Pulmonary artery endothelial cell (primary cell): ENCODE data around the gene KHNYN. TPM values are rescaled to one million over a fixed set of nuclear protein-coding genes. Genes with fewer than 3 reads are reported as not detected.

Experiments used
- DNase-seq: peaks from one replicate; pipeline ENCODE4 v3.0.0-alpha.2; 2011; ENCODE audit warnings: low read depth, low spot score
- total RNA-seq: library from RNA; depleted of rRNA; stranded (reverse); fragments of >200 nt; gene quantifications from 2 replicates; pipeline ENCODE4 v1.2.3, GENCODE V29; 2014

Gene KHNYN
- total RNA-seq, 1 donor from 2014 or later, result 53.9 TPM

DNA sequence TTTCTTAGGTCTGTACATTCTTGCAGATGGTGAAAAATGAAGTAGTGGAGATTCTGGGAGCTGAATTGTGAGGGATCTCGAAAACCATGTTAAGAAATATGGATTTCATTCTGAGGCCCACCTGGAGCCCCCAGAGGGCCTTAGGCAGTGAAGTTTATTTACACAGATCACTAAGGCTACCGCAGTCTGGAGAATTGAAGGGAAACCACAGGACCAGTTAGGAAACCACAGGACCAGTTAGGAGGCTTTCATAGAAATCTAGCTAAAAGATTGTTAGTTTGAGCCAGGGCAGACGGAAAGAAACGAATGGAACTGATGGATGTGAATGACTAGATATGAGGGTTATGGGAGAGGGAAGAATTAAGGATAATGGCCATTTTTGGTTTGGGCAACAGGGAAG is 7.5 kb upstream of the KHNYN start:
- no peak for DNase-seq

DNA sequence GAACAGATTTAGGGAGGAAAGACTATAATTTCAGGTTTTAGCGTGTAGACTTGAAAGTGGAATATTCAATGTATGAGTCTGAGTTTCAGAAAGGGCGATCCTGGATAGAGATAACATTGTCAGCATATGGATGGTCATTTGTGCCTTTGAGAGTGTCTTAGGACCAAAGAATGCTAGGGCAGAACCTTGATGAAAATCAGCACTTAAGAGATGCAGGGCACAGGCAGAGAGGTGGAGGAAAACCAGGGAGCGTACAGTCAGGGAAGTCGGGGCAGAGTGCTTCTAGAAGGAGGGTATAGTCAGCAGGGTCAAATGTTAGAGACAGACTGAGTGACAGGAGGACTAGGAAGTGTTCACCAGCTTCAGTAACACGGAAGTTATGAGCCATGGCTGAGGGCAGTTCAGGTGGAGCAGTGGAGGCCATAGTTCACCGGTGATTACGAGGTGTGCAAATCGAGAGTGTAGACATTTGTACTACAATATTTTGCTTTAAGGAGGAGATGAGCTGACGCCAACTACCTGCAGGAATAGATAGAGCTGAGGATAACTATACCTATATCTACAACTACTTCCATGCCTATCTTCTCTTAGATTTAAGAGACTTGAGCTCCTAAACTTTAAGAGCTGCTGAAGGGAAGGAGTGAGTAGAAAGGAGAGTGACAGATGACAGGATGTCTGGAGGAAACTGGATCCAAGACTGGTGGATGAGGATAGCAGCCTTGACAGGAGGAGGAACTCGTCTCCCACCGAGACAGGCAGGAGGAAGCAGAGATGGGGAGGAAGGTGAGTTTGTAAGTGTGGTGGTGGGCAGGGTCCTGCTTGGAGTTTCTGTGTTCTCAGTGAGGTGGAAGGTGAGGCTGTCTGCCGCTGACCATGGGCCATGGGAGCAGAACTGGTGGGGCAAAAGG is 6.8 kb upstream of the KHNYN start:
- no peak for DNase-seq

DNA sequence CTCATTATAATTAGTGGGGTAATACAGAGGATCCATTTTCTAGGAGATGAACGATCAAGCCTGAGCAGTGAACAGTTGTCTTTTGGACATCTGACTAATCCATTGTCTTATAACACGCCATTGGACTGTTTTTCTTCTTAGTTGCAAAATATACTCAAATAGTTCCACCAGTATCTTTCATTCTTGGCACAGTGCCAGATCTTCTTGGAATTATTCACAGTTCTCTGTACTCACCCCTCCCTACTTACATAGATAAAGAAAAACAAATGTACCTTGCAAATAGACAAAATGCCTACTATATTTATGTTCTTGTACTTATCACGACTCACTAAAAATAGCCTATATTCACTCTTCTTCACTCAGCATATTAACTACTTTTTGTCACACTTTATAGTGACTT is 4.0 kb upstream of the KHNYN start:
- peak; percentile 69 for DNase-seq

DNA sequence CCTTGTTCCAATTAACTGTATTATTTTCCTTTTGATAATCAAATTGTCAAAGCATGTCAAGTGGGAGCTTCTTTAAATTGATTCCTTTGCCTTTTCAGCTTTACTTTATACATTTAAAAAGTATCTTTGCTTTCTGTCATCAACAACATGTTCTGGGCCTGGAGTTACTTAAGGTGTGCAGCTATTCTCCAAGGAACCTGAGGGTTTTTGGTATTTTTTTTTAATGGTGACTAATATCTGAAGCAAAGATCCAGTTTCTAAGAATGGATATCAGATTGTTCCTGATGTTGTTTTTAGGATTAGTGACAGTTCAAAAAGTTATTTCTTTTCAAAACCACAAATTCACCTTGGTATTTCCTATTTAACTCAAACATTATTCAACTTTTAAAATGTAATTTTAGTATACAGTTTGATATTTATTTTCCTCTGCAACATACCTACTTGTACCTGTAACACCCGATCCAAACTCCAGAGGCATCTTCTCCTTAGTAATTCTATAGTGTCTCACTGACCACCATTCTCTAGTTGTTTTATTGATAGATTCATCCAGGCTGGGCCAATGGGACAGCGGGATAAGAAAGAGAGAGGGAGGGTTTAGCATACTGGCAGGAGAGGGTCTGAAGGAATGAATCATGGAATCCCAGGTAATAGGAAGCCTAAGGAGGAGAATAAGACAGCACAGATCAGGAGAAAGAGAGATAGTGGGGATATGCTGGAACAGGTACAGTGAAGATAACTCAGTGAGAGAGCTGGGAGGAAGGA is 3.4 kb upstream of the KHNYN start:
- DNase-seq, result no peak

DNA sequence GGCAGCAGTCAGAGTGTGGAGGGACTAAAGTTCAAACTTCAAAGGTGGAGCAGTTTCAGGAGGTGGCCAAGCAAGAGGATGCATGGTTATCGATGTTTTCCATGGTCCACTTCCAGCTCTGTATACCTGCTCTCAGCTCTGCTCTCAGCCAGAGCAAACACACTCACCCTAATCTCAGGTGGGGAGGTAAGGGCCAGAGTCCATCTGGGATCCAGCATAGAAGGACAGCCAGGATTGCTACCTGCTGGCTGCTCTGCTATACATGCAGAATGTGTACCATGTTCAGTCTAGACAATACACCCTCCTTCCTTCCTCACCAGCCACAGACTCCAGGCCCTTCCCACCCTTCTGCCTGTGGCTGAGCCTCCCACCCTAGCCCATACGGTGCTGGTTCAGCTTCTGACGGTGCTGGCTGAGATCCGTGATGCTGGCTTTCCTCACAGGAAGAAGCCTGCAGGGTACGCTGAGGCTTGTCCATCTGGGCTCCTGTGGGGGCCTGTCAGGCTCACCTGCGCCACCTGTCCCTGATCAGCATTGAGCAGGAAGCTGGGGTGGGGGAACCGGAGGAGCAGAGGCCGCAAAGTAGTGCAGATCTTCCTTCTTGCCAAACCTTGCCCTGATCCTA is 2.7 kb upstream of the KHNYN start:
- no peak for DNase-seq

DNA sequence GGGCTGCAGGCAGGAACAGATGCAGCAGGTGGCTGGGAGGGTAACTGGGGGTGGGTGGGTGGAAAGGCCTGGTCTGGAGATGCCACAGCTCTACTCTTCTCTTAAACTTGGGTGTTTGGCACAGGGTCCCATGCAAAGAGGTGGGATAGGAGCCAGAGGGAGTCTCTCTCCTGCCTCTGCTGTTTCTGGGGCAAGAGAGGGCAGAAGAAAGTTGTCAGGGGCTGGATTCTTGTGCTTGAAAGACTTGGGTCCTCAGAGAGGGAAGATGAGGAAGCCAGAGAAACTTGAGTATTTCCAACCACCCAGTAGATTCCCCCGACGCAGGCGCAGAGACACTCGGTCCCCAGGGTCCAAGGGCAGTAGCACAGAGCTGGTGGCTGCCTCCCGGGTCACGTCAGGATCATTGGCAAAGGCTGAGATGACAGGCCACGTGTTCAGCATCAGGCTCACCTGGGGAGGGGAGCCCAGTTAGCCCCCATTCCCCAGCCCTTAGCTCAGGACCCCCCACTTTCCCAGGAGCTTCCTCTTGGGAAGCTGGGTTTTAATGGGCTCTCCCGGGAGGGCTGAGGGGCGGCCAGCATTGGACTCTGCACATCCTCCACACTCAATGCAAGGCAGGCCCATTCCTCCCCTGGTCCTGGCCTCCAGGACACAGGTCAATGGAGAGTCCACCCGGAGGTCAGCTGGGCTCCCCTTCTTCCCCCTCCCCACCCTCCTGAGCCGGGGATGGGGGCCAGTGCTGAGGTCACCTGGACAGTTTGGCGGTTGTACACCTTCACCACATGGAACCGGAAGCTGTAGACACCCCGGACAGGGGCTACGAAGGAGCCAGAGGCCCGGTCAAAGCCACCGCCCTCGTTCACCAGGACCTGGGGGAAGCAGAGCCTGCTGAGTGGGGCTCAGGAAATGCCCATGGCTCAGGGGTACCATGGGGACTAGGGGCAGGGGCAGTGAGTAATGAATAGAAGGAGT is 1.9 kb upstream of the KHNYN start:
- DNase-seq, result no peak

DNA sequence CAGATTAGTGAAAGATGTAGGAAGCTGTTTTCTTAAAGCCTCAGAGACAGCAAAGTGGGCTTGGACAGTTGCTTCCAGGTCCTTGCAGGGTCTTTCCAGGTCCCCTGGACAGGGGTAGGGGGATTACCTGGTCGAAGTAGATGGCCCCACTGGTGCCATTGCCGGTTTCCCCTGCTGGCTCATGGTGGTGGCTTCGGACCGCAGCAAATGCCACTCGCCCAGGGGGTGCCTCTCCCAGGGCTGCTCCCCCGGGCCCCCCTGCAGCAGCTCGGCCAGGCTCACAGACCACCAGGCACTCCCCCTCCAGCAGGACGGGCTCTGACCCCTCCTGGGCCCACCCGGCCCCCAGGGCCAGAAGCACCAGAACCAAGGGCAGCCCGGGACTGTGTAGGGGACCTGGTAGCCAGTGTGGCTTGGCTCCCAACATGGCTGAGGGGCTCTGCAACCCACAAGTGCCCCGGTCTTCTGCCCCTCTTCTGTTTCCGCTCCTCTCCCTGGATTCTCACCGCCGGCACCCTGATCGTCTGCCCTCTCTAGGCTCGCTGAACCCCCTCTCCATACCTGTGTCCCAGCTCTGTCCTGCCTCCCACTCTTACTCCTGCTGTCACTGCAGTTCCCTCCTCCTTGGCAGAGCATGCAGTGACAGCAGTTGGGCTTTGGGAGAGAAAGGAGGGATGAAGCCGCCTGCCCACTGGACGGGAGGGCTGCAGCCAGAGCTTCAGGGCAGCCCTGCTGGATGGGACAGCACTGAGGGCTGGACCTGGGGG is 943 bp upstream of the KHNYN start:
- no peak for DNase-seq

DNA sequence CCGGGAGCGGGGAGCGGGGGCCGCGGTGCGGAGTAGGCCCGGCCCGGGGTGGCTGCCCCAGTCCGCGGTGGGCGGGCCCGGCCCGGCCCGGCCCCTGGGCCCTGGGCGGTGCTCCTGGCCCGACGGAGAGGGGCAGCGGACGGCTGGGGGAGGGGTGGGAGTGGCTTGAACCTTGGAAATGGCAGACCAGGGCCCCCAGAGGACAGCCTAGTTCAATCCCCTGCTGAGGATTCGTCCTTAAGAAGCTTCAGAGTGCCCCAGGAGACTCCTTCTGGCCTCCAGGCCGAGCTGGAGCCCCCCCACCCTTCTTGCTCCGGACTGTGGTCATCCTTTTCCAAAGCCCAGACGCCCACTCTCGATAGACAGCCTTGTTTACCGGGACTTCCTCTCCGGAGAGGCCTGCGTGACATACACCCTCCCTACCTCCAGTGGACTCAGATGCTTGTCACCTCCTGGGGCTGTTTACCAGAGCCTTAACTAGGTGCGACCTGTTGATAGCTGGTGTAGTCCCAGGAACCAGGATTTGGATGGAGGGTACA is 458 bp downstream of the KHNYN start:
- DNase-seq, result peak; percentile 36

DNA sequence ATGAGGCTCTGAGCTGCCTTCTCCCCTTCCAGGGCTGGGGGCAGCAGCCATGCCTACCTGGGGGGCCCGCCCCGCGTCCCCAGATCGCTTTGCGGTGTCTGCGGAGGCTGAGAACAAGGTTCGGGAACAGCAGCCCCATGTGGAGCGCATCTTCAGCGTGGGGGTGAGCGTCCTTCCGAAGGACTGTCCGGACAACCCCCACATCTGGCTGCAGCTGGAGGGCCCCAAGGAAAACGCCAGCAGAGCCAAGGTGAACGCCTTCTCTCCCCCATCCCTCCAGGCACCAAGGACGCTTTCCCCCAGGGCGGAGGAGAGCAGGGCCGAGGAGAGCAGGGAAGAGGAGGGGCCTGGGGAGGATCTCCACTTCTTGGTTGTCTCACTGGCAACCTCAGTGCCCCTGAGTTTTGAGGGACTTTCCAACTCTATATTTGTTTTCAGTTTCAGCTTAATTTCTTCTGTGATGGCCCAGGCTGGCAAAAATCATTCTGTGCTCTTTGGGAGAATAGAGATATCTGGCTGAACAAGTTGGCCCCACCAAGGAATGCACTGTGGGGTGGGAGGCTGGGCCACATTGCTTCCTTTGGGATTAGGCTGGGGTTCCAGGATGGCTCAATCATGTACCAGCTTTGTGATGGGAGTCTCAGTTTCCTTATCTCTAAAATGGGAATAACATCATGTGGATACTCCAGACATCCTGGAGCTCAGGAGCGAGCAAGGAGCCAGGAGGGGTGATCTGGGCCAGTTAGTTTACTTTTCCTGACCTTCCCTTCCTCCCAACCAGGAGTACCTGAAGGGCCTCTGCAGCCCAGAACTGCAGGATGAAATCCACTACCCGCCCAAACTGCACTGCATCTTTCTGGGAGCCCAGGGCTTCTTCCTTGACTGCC is 1.2 kb downstream of the KHNYN start:
- DNase-seq, result no peak

DNA sequence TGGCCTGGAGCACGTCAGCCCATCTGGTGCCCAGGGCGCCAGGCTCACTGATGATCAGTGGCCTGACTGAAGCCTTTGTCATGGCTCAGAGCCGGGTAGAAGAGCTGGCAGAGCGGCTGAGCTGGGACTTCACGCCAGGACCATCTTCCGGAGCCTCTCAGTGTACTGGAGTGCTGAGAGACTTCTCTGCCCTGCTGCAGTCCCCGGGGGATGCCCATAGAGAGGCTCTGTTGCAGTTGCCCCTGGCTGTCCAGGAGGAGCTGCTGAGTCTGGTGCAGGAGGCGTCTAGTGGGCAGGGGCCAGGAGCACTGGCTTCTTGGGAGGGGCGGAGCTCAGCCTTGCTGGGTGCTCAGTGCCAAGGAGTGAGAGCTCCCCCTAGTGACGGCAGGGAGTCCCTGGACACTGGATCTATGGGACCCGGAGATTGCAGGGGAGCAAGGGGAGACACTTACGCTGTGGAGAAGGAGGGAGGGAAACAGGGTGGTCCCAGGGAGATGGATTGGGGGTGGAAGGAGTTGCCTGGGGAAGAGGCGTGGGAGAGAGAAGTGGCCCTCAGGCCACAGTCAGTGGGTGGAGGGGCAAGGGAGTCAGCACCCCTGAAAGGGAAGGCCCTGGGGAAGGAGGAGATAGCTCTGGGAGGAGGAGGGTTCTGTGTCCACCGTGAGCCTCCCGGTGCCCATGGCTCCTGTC is 2.0 kb downstream of the KHNYN start:
- DNase-seq, result peak; percentile 90

DNA sequence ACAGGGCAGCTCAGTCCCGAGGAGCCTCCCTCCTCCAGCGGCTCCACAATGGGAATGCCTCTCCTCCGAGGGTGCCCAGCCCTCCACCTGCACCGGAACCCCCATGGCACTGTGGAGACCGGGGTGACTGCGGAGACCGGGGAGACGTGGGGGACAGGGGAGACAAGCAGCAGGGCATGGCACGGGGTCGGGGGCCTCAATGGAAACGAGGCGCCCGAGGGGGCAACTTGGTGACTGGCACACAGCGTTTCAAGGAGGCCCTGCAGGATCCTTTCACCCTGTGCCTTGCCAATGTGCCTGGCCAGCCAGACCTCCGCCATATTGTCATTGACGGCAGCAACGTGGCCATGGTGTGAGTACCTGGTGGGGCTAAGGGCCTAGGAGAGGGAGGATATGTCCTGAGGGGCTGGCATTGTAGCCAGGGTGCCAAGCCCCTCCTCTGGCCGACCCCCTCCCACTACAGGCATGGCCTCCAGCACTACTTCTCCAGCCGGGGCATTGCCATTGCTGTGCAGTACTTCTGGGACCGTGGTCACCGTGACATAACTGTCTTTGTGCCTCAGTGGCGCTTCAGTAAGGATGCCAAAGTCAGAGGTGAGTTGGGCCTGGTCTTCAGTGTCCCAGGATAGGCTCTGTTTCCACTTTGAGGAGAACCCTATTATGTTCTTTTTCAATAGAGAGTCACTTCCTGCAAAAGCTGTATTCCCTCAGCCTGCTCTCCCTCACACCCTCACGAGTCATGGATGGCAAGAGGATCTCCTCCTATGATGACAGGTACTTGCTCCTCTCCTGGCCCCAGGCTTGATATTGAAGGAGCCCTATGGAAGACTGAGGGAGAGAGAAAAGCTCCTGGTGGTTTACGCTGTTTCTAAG is 2.7 kb downstream of the KHNYN start:
- no peak for DNase-seq

DNA sequence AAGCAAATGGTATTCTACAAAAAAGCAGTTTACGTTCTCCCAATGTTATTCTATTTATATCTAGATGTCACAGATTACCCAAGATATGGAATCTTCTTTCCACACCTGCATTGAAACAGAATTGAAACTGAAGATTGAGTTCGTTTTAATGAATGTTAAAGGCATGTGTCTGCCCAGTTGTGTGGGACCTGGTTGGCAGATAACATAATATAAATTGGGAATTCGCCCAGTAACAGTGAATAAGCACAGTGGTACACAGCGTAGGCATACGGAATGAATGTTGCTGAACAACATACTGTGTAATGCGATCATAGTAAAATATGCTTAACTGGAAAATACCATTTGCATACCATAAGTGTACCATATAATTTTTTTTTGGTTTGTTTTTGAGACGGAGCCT is 4.3 kb downstream of the KHNYN start:
- DNase-seq, result no peak

DNA sequence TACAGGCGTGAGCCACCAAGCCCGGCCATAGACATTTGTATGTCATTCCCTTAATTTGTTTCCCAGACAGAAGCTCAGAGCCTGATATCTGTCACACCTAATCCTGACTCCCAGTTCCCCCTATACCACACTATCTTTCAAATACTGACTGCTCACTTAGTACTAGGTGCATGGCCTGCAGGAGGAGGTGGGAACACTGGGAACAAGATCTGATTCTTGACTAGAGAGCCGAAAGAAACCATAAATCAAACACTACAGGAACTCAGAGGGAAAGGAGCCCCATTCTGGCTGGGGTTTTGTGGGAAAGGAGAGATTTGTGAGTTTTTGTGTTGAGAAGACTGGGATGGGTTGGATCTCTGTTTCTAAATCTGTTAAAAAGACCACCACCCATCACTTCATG is 4.9 kb downstream of the KHNYN start:
- no peak for DNase-seq

DNA sequence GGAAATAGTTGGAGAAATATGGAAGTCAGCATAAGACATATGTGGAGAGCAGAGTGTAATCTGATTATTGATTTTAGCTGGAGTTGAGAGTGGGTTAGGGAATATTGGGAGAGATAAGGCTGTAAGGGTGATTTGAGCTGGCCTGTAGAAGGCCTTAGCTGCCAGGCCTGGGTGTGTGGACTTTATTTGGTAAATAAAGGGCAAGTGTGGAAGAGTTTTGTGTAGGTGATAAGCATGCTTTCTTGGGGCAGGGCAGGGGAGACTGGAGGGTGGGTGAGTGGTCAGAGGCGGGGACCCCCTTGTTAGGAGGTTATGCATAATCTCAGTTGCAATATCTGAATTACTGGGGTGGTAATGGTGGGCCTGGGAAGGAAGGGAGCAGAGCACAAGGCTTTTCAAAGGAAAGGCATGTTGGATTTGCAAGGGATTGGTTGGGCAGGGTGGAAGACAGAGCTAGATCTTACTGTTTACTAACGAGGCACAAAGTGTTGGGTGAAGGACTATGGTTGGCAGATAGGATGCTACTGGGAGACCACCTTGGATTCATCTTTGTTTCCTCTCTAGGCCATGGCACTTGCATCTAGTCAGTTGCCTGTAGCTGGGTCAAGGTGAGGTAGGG is 5.5 kb downstream of the KHNYN start:
- no peak for DNase-seq

DNA sequence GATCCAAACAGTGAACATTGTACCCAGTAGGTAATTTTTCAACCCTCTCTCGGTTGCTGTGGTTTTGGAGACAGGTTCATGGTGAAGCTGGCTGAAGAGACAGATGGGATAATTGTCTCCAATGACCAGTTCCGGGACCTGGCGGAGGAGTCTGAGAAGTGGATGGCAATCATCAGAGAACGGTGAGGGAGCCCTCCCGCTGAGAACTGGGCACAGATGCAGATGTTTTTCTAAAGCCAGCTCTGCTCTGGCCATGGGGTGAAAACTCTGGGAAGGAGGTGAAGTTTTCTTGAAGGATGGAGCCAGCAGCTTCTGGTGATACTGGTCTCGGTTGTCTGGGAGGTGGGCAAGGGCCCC is 6.2 kb downstream of the KHNYN start:
- DNase-seq, result no peak

DNA sequence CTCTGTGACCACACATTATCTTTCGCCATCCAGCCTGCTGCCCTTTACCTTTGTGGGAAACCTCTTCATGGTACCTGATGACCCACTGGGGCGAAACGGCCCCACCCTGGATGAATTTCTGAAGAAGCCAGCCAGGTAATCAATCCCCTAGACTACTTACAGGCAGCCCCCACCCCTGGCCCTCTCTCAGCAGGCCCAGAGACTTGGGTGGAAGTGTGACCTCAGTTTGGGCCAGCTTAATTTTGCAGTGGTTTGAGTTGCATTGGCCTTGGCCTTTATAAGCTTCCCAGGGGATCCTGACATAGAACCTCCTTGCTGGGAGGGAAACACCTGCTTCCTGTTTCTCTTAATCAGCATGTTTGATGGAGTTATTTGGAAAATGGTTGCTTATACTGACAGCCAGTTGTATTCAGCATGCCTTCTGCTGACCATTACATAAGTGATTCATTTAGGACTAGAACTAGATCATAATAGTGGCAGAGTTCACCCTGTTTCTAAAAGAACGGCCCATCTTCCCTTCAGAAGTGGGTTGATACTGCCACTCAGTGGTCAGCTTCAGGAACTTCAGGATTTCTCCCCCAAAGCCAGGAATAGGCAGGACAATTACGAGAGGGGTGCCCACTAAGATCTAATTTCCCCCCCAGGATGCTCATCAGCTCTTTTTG is 6.7 kb downstream of the KHNYN start:
- peak; percentile 93 for DNase-seq
